H9 (cell line): ENCODE results near the gene RERE. TPM values are rescaled to one million over a fixed set of nuclear protein-coding genes. Genes with fewer than 3 reads are reported as not detected.

Source experiments
- DNase-seq: peaks from one replicate; pipeline ENCODE4 v3.0.0-alpha.2; 2017
- H2AFZ ChIP-seq: one replicate; pipeline ENCODE4 v1.6.1; 2013; ENCODE audit warnings: mild to moderate bottlenecking, low read length, control low read depth, moderate library complexity
- H2AK5ac ChIP-seq: 2 replicates; pipeline ENCODE4 v1.6.1; 2013; ENCODE audit warnings: low read length, control low read depth, mixed read lengths; ENCODE audit not compliant: insufficient read length
- H2BK120ac ChIP-seq: one replicate; pipeline ENCODE4 v1.6.1; 2013; ENCODE audit warnings: low read depth, mild to moderate bottlenecking, low read length, control low read depth, inconsistent platforms; ENCODE audit not compliant: poor library complexity, severe bottlenecking
- H2BK12ac ChIP-seq: 2 replicates; pipeline ENCODE4 v1.6.1; 2013; ENCODE audit warnings: low read length, control low read depth, mixed read lengths, low read depth; ENCODE audit not compliant: insufficient read length
- H2BK15ac ChIP-seq: 2 replicates; pipeline ENCODE4 v1.6.1; 2013; ENCODE audit warnings: low read depth, low read length, control low read depth
- H2BK20ac ChIP-seq: one replicate; pipeline ENCODE4 v1.6.1; 2013; ENCODE audit warnings: low read depth, mild to moderate bottlenecking, low read length, control low read depth, inconsistent platforms; ENCODE audit not compliant: poor library complexity, severe bottlenecking
- H2BK5ac ChIP-seq: 2 replicates; pipeline ENCODE4 v1.6.1; 2013; ENCODE audit warnings: low read length, control low read depth, mixed read lengths; ENCODE audit not compliant: insufficient read length
- H3K14ac ChIP-seq: 2 replicates; pipeline ENCODE4 v1.6.1; 2013; ENCODE audit warnings: low read length, control low read depth; ENCODE audit not compliant: insufficient read depth
- H3K18ac ChIP-seq: 2 replicates; pipeline ENCODE4 v1.6.1; 2013; ENCODE audit warnings: low read depth, mild to moderate bottlenecking, mixed read lengths, low read length, control low read depth; ENCODE audit not compliant: insufficient read length
- H3K23ac ChIP-seq: 2 replicates; pipeline ENCODE4 v1.6.1; 2013; ENCODE audit warnings: low read length, control low read depth, mixed read lengths, low read depth; ENCODE audit not compliant: insufficient read length
- H3K23me2 ChIP-seq: 2 replicates; pipeline ENCODE4 v1.6.1; 2013; ENCODE audit warnings: low read depth, mild to moderate bottlenecking, mixed read lengths, low read length, control low read depth; ENCODE audit not compliant: insufficient read length, poor library complexity, severe bottlenecking
- H3K27ac ChIP-seq: 2 replicates; pipeline ENCODE4 v1.5.1; 2013; ENCODE audit warnings: low read length, control low read depth, mixed read lengths, low read depth; ENCODE audit not compliant: insufficient read length
- H3K27me3 ChIP-seq: 2 replicates; pipeline ENCODE4 v1.6.1; 2013; ENCODE audit warnings: low read length, control low read depth, inconsistent platforms; ENCODE audit not compliant: insufficient read depth
- H3K4ac ChIP-seq: 2 replicates; pipeline ENCODE4 v1.6.1; 2013; ENCODE audit warnings: low read depth, mild to moderate bottlenecking, control low read depth, inconsistent platforms, low read length, moderate library complexity
- H3K4me1 ChIP-seq: 2 replicates; pipeline ENCODE4 v1.6.1; 2013; ENCODE audit warnings: low read length, control low read depth, inconsistent platforms; ENCODE audit not compliant: insufficient read depth
- H3K4me2 ChIP-seq: 2 replicates; pipeline ENCODE4 v1.6.1; 2013; ENCODE audit warnings: low read length, control low read depth, mixed read lengths; ENCODE audit not compliant: insufficient read length, insufficient read depth
- H3K56ac ChIP-seq: 2 replicates; pipeline ENCODE4 v1.6.1; 2013; ENCODE audit warnings: low read depth, mild to moderate bottlenecking, mixed read lengths, low read length, control low read depth; ENCODE audit not compliant: insufficient read length
- H3K79me1 ChIP-seq: 2 replicates; pipeline ENCODE4 v1.6.1; 2013; ENCODE audit warnings: low read depth, mild to moderate bottlenecking, moderate library complexity, low read length, control low read depth, inconsistent platforms; ENCODE audit not compliant: insufficient read depth, poor library complexity, severe bottlenecking
- H3K79me2 ChIP-seq: 2 replicates; pipeline ENCODE4 v1.6.1; 2013; ENCODE audit warnings: low read length, control low read depth, inconsistent platforms; ENCODE audit not compliant: insufficient read depth
- H3K9ac ChIP-seq: 2 replicates; pipeline ENCODE4 v1.6.1; 2013; ENCODE audit warnings: low read length, control low read depth, mixed read lengths; ENCODE audit not compliant: insufficient read length; ENCODE audit errors: extremely low read depth
- H3K9me3 ChIP-seq: one replicate; pipeline ENCODE4 v1.6.1; 2013; ENCODE audit warnings: low read depth, low read length, inconsistent platforms; ENCODE audit not compliant: control insufficient read depth
- H3T11ph ChIP-seq: one replicate; pipeline ENCODE4 v1.6.1; 2013; ENCODE audit warnings: mild to moderate bottlenecking, low read length, control low read depth, inconsistent platforms
- H4K20me1 ChIP-seq: one replicate; pipeline ENCODE4 v1.6.1; 2013; ENCODE audit not compliant: control insufficient read depth, insufficient read length, insufficient read depth
- H4K5ac ChIP-seq: 2 replicates; pipeline ENCODE4 v1.6.1; 2013; ENCODE audit warnings: low read depth, mild to moderate bottlenecking, mixed read lengths, low read length, control low read depth; ENCODE audit not compliant: insufficient read length
- H4K8ac ChIP-seq: replicated peaks from 2 replicates; pipeline ENCODE4 v1.6.1; 2013; ENCODE audit warnings: low read length, control low read depth, mixed read lengths, low read depth; ENCODE audit not compliant: insufficient read length
- H4K91ac ChIP-seq: 2 replicates; pipeline ENCODE4 v1.6.1; 2013; ENCODE audit warnings: low read depth, mild to moderate bottlenecking, moderate library complexity, mixed read lengths, low read length, control low read depth; ENCODE audit not compliant: insufficient read length
- H3K27ac Mint-ChIP-seq, 3 experiments: 2 replicates in 2 of 3; 3 replicates in 1 of 3; pipeline ENCODE4 v1.8.0; 2020 to 2021; ENCODE audit warnings: mixed read lengths in 3 of 3, mild to moderate bottlenecking in 1 of 3, moderate library complexity in 1 of 3
- H3K27me3 Mint-ChIP-seq: 2 replicates; pipeline ENCODE4 v1.8.0; 2021; ENCODE audit warnings: low read depth, mild to moderate bottlenecking, moderate library complexity, mixed read lengths
- H3K36me3 Mint-ChIP-seq, 3 experiments: 2 replicates in 2 of 3; 3 replicates in 1 of 3; pipeline ENCODE4 v1.8.0; 2020 to 2021; ENCODE audit warnings: low read depth in 3 of 3, mixed read lengths in 3 of 3; ENCODE audit not compliant: insufficient read depth in 1 of 3
- H3K4me1 Mint-ChIP-seq, 2 experiments: 2 replicates each; pipeline ENCODE4 v1.8.0; 2020; ENCODE audit warnings: mixed read lengths in 2 of 2
- H3K4me3 Mint-ChIP-seq, 2 experiments: 2 replicates in 1 of 2; 3 replicates in 1 of 2; pipeline ENCODE4 v1.8.0; 2020 to 2021; ENCODE audit warnings: mild to moderate bottlenecking in 2 of 2, mixed read lengths in 2 of 2, moderate library complexity in 1 of 2
- H3K9me3 Mint-ChIP-seq, 2 experiments: 2 replicates in 1 of 2; 3 replicates in 1 of 2; pipeline ENCODE4 v1.8.0; 2020; ENCODE audit warnings: mild to moderate bottlenecking in 2 of 2, mixed read lengths in 2 of 2, moderate library complexity in 1 of 2
- CTCF ChIP-seq: fragments of 200-600 bp; sonication (generic); conservative IDR thresholded peaks from 3 replicates; pipeline ENCODE4 v1.8.0; 2021; ENCODE audit warnings: antibody characterized with exemption, mild to moderate bottlenecking
- WGBS: extraction: QIAGEN DNeasy Blood & Tissue Kit; methylation state at CpG from one replicate; pipeline ENCODE4 v1.1.7; 2013; ENCODE audit warnings: missing lambda C conversion rate, low lambda C conversion rate, mixed read lengths; ENCODE audit not compliant: insufficient read length; ENCODE audit errors: extremely low coverage; 5-methylcytosine and 5-hydroxymethylcytosine counted together
- total RNA-seq: library from RNA; stranded (reverse); gene quantifications from 2 replicates; pipeline ENCODE4 v1.2.1, GENCODE V29; 2021

The RERE gene
- total RNA-seq, 1 experiment from 2014 or later: 103 TPM

GRCh38 chr1:8533124-8533523 is 284.3 kb downstream of the RERE start:
- no peaks in the 10 kb centered on the region for H3K27me3 Mint-ChIP-seq
- no peak for TF ChIP-seq CTCF
- no peak overlapping the region for H4K91ac ChIP-seq

More at GRCh38 chr1:8533124-8533523, 284.3 kb downstream of the RERE start:
- H3K4ac ChIP-seq: no peak overlapping the region
- H3K56ac ChIP-seq: no peak overlapping the region
- no peaks in the 10 kb centered on the region for H4K20me1 ChIP-seq
- no peak overlapping the region for H2AK5ac ChIP-seq
- H3K79me1 ChIP-seq: peaks cover 9% of the 10 kb centered on the region
- H2BK15ac ChIP-seq: no peak overlapping the region
- no peaks in the 10 kb centered on the region for H3K79me2 ChIP-seq
- Mint-ChIP-seq H3K27ac (peak overlapping the region in 1 of 3 experiments; percentile 73; a peak in 1 of 7 replicates), H3K36me3 (peaks cover 10 to 19% (median 16%) of the 10 kb centered on the region in 3 experiments; a peak in 5 of 7 replicates), H3K9me3 (no peaks in the 10 kb centered on the region), H3K4me3 (no peak overlapping the region), H3K4me1 (no peaks in the 10 kb centered on the region; a peak in 2 of 4 replicates)
- no peak overlapping the region for H3K27ac ChIP-seq
- no peak overlapping the region for H3K14ac ChIP-seq
- H3T11ph ChIP-seq: no peak overlapping the region
- H2BK12ac ChIP-seq: no peak overlapping the region
- H3K18ac ChIP-seq: no peak overlapping the region
- no peak overlapping the region for H3K23ac ChIP-seq
- WGBS: no CpG with 5 or more reads among the region's 4 CpGs
- no peaks in the 10 kb centered on the region for H3K27me3 ChIP-seq
- no peak overlapping the region for H2BK20ac ChIP-seq
- no peak overlapping the region for H3K4me2 ChIP-seq
- no peaks in the 10 kb centered on the region for H3K4me1 ChIP-seq
- no peak overlapping the region for H4K5ac ChIP-seq
- no peak overlapping the region for H2BK5ac ChIP-seq
- H2AFZ ChIP-seq: no peak overlapping the region
- no peak overlapping the region for H3K9ac ChIP-seq
- no peak overlapping the region for H2BK120ac ChIP-seq
- no peaks in the 10 kb centered on the region for H3K23me2 ChIP-seq
- no peak for DNase-seq
- H4K8ac ChIP-seq: no peak overlapping the region
- H3K9me3 ChIP-seq: no peaks in the 10 kb centered on the region
